Forelimb muscle (tissue), 1 donor: Measurements from ENCODE around the gene SCART1. TPM values are rescaled to one million over a fixed set of nuclear protein-coding genes. Genes with fewer than 3 reads are reported as not detected.
"Not testable (repeated sequence)": the region's sequence is repeated elsewhere in the genome, so short reads cannot be mapped to it uniquely, and the experiment has no call there.

ENCODE experiments used
- DNase-seq: peaks from one replicate; pipeline ENCODE4 v3.0.0-alpha.2; 2013; ENCODE audit warnings: low read depth
- polyA plus RNA-seq: library from polyadenylated mRNA; unstranded; fragments of 120-200 nt; gene quantifications from one replicate; pipeline ENCODE4 v1.2.1, GENCODE V29; 2013; ENCODE audit not compliant: insufficient read length

Gene SCART1
- polyA plus RNA-seq, 1 donor, result 1.5 TPM

DNA sequence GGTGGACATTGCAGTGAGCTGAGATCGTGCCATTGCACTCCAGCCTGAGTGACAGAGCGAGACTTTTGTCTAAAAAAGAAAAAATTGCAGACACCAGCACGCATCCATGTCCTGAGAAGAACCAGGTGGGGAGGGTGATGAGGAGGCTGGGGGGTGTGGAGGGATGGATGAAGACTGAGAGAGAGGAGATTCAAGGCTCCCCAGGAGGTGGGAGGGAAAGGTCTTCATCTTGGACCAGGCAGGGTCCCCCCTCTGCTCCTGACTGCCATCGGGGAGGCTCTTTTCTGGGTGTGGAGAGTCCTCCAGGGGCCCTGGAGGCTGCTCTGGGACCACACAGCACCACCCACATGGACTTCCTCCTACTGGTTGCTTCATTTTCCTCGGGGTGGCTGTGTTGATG lies 1.5 kb downstream of the SCART1 start:
- no peak for DNase-seq

DNA sequence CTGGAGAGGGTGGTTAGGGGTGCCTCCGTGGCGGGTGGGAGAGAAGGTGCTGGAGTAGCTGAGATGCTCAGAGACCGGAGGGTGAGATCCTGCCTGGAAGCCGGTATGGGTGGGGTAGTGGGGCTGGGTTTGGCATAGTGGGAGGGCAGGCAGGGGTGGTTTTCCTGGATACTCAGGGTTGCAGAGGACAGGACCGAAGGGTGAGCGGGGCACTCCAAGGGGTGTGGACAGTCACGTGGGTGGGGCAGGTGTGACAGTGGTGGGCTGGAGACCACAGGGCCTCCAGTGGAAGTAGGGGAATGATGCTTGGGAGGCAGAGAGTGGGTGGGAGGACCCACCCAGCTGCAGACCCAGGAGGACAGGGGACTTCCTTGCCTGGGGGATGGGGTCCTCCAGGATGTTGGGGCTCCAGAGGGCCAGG lies 1.9 kb downstream of the SCART1 start:
- no peak for DNase-seq

DNA sequence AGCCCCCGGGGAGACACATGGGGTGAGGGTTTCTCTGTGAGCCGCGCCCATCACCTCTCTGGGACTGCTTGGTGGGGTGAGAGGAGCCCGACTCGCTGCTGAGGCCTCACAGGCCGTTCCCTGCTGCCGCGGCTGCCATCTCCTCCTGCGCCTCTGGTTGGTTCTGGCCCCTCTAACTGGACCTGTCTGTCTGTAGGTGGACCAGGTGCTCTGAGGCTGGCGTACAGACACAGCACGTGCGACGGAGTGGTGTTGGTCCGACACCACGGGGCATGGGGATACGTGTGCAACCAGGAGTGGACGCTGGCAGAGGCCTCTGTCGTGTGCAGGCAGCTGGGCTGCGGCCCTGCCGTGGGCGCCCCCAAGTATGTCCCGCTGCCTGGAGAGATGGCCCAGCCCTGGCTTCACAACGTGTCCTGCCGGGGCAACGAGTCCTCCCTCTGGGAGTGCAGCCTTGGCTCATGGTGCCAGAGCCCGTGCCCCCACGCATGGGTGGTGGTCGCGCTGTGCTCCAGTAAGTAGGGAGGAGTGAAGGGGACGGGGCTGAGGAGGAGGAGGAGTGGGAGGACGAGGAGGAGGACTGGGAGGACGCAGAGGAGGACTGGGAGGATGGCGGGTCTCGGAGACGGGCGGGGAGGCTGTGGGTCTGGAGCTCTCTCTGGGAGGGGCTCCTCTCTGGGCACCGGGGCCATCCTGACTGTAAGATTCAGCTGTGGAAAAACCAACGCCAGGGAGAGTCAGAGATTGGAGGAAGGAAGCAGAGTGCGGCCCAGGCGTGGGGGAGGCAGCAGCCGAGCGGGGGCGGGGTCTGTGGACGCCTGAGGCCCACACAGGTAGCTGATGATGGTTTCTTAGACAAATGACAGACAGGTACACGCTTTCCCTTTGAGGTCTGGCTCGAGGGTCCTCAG lies 2.6 kb downstream of the SCART1 start:
- DNase-seq, result no peak

DNA sequence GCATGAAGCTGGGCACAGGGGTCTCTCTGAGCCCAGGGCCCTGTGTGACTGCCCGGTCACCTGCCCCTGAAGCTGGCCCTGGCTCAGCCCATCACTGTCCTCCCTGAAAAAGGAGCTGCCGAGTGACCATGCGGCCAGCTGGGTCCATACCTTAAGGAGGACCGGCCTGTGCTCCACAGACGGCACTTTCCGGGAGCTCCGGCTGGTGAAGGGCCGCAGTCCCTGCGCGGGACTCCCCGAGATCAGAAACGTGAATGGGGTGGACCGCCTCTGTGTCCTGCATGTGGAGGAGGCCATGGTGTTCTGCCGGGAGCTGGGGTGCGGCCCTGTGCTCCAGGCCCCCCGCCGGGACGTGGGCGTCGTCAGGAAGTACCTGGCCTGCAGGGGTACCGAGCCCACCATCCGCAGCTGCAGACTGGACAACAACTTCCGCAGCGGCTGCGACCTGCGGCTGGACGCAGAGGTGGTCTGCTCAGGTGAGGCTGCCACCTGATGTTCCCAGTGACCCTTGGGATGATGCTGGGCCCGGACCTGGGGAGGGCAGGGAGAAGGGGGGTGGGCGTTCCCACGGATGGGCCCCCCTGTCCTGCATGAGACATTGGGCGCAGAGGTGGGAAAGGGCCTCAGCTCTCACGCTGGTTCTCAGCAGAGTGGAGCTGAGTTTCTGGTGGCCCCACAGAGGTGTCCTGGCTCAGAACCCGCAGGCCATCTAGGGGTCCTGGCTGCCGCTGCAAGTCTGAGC lies 3.5 kb downstream of the SCART1 start:
- DNase-seq, result no peak

DNA sequence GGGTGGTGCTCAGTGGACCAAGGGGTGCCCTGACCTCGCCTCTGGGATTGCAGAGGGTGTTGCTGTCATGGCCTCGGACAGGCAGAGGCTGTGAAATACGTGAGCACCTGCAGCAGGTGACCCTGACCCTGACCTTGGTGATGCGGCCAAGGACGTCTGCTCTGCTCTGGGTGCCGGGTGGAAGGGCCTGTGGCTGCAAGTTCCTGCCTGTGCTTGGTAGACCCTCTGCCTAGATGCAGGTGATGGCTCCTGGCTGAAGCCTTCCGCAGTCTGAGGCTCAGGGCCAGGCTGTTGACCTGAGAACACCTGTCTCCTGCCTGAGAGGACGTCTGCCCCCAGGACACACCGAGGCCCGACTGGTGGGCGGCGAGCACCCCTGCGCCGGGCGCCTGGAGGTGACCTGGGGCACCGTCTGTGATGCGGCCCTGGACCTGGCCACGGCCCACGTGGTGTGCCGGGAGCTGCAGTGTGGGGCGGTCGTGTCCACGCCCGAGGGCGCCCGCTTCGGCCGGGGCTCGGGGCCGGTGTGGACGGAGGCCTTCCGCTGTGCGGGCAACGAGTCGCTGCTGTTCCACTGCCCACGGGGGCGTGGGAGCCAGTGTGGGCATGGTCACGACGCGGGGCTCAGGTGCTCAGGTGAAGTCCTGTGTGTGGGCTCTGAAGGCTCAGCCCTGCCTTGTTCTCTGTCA lies 4.4 kb downstream of the SCART1 start:
- DNase-seq, result no peak

DNA sequence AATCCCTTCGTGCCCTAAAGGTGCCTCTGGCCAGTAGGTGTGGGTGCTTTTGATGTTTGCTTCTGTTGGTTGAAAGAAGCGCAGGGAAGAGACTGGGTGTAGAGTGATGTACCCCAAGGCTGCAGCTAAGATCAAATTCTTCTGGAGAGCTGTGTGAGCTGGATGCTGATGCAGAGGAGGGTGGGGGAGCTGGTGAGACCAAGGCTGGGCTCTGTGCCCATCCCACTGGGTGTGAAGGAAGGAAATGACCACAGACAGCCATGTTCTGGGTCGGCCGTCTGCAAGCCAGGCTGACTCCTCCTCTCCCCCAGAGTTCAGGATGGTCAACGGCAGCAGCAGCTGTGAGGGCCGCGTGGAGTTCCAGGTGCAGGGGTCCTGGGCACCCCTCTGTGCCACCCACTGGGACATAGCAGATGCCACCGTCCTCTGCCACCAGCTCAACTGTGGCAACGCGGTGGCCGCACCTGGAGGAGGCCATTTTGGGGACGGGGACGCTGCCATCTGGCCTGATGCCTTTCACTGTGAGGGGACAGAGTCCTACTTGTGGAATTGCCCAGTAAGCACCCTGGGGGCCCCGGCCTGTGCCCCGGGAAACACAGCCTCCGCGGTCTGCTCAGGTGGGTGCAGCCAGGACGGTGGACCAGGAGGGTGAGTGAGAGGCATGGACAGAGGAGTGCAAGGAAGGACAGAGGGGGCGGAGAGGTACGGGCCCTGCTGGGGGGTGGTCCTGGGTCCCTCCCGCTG lies 5.1 kb downstream of the SCART1 start:
- DNase-seq, result no peak

- no peak for DNase-seq
Observed at GRCh38 chr10:133459454-133460207, 5.9 kb downstream of the SCART1 start.

DNA sequence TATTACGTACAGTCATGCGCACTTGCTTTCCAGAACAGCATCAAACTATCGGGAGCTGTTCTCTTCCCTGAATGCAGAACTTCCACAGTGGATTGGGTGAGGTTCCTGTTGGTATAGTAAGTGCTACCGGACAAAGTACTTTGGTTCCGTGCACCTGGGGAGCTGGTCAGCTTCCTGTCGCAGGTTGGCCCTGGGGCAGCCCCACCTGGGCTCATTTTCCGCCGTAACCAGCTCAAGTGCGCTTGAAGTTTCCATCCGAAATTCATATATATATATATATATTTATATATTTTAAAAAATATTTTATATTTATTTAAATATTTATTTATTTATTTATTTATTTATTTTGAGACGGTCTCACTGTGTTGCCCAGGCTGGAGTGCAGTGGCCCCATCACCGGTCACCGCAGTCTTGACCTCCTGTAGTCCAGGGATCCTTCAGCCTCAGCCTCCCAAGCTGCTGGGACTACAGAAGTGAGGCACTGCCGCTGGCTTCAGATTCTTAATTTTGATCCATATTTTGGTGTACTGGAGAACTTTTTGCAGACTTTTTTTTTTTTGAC lies 6.5 kb downstream of the SCART1 start:
- DNase-seq, result no peak

DNA sequence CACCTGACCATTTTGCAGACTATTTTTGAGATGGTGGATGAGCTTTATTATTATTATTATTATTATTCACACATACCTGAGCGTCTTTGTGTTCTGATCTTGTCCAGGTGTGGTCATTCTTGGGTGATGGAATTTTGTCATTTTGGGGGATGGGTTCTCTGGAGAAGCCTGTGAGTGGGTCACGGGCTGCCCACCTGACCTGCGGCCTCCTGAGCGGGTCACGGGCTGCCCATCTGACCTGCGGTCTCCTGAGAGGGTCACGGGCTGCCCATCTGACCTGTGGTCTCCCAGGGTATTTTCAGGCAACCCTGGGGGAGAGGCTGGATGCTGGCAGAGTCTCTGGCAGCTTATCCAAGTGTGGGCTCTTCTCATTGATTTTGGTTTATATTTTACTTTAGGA lies 7.3 kb downstream of the SCART1 start:
- DNase-seq, result no peak

- DNase-seq, result no peak
Observed at GRCh38 chr10:133461841-133462240, 8.1 kb downstream of the SCART1 start.

- no peak for DNase-seq
Observed at GRCh38 chr10:133462512-133463305, 9.0 kb downstream of the SCART1 start.

- no peak for DNase-seq
Observed at GRCh38 chr10:133464582-133465031, 10.9 kb downstream of the SCART1 start.

DNA sequence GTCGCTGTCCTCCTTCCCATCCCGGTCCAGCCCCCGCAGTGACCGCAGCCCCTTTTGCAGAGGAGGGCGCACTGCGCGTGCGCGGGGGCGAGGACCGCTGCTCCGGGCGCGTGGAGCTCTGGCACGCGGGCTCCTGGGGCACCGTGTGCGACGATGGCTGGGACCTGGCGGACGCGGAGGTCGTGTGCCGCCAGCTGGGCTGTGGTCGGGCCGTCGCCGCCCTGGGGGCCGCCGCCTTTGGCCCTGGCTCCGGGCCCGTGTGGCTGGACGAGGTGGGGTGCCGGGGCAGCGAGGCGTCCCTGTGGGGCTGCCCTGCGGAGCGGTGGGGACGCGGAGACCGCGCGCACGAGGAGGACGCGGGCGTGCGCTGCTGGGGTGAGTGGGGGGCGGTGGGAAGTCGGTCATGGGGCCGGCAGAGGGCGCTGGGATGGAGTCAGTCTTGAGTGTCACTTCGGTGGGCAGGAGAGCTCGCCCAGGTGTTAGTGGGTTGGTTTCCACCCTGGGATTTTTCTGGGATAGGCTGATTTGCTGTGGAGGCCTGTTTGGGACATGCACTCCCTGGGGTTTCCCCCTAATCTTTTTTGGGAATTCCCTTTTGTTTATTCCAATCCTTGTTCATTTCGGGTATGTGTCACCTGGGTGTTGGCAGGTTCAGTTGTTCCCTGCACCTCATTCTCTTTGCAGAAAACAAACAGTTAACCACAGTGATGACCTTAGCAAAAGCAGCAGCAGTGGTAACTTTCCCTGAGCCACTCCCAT lies 11.6 kb downstream of the SCART1 start:
- DNase-seq, result no peak

- no peak for DNase-seq
Observed at GRCh38 chr10:133465950-133466474, 12.3 kb downstream of the SCART1 start.

DNA sequence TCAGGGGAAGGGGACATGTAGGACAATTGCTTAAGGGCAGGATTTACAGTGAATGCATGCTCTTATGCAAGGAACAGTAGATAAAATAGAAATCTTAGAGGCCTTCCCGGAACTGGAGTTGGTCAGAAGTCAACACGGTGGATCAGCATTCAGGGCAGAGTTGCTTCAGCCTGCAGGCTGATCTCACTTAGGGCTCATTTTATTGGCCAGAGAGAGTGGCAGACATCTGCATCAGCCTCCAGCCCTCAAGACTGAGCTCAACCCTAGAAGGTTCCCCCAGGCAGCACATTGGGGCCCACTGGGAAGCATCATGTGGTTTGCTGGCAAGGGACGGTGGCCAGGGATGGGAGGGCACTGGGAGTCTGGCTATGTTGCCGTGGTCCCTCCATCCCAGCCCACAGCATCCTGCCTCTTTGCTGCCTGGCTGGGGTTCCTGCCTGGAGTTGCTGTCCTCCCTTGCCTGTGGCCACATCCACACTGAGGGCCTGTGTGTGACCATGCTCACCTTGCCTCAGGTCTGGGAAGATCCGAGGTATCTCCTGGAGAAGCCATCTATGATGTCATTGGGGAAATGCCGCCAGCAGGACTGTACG lies 13.0 kb downstream of the SCART1 start:
- DNase-seq, result no peak

DNA sequence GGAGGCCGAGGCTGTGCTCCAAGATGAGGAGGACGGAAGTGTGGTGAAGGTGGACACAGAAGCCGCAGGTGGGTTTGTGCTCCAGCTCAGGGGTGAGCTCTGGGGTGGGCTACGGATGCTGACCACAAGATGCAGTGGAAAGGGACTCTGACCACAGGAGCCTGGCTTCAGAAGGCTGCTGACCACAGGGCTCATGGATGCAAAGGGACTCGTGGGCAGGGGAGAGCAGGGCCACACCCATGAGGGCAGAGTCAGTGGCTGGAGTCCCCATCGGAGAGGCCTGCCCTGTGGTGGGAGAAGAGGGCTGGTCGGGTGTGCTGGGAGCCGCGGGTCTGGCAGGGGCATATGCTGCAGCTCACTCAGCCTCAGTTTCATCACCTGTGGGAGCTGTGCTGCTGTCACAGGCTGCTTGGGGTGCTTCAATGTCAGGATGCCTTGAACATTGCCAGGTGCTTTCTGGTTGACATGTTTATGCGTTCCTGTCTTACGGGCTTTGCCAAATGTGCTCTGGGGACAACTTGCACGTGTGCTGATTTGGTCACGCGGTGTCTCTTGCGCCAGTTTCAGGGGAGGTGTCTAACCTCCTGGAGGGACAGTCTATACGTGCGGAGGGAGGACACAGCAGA lies 13.7 kb downstream of the SCART1 start:
- DNase-seq, result no peak

GRCh38 chr10:133469205-133469604 lies 15.5 kb downstream of the SCART1 start:
- not testable (repeated sequence) for DNase-seq
